ENCODE measurements around the gene C16orf92. TPM values are rescaled to one million over a fixed set of nuclear protein-coding genes. Genes with fewer than 3 reads are reported as not detected.
A peak's percentile ranks its signal among the peaks of the same experiment; 100 is the strongest.

Gene C16orf92
- total RNA-seq, 1 experiment from 2014 or later, result not detected

- Histone ChIP-seq H3K79me2 (ENCODE audit: low read depth) (peaks cover 6% of the 10 kb centered on the region), H2AFZ (no peak overlapping the region), H3K27ac (no peak overlapping the region), H3K4me3 (no peak overlapping the region), H3K9me2 (ENCODE audit: insufficient read depth) (no peaks in the 10 kb centered on the region), H3K27me3 (ENCODE audit: insufficient read depth, low read depth) (no peaks in the 10 kb centered on the region), H3K4me1 (replicated peaks; ENCODE audit: insufficient read depth) (peaks cover 20% of the 10 kb centered on the region), H3K36me3 (ENCODE audit: low read depth) (no peaks in the 10 kb centered on the region), H4K20me1 (ENCODE audit: insufficient read depth) (no peaks in the 10 kb centered on the region), H3K9me3 (ENCODE audit: insufficient read depth, low read depth) (no peaks in the 10 kb centered on the region), H3K4me2 (no peak overlapping the region), H3F3A (ENCODE audit: insufficient read depth, low read depth) (peaks cover 46% of the 10 kb centered on the region)
- BruUV-seq (replicated peaks), result no TSS peak
- intact Hi-C loops (cut with micrococcal nuclease; ENCODE audit: unreplicated experiment), result loop anchor here (5.0 kb wide), 1 partner anchor 356 kb away; the partner anchor contains the start of gene ZNF771
- CTCF ChIA-PET, result interaction anchor here (1.1 kb wide), 1 partner anchor 12 kb away, joined by 3 read pairs; no protein-coding TSS in a partner anchor
- TF ChIP-seq EZH2 (IDR thresholded peaks at IDR 0.05; ENCODE audit: low read depth) (no peak), CTCF (conservative IDR thresholded peaks at IDR 0.05) (no peak)
- POLR2A ChIA-PET (ENCODE audit: unreplicated experiment), result interaction anchor here (0.5 to 0.7 kb wide), 4 partner anchors 16 to 95 kb away, joined by 3 to 32 read pairs (median 18); no protein-coding TSS in a partner anchor
- peak in 1 of 2 experiments; percentile 34 for DNase-seq
These were observed 28.5 kb downstream of the C16orf92 start for GRCh38 chr16:30051518-30051917.

GRCh38 chr16:30052671-30053372 is 29.8 kb downstream of the C16orf92 start:
- Histone ChIP-seq H3K27me3 (ENCODE audit: insufficient read depth, low read depth) (no peaks in the 10 kb centered on the region), H3K9me3 (ENCODE audit: insufficient read depth, low read depth) (no peaks in the 10 kb centered on the region), H3F3A (ENCODE audit: insufficient read depth, low read depth) (peaks cover 48% of the 10 kb centered on the region), H3K9me2 (ENCODE audit: insufficient read depth) (no peaks in the 10 kb centered on the region), H3K4me3 (peak overlapping the region; percentile 66), H4K20me1 (ENCODE audit: insufficient read depth) (no peaks in the 10 kb centered on the region), H3K79me2 (ENCODE audit: low read depth) (peaks cover 6% of the 10 kb centered on the region), H3K4me1 (replicated peaks; ENCODE audit: insufficient read depth) (peaks cover 20% of the 10 kb centered on the region), H2AFZ (peak overlapping the region; percentile 70), H3K4me2 (peak overlapping the region; percentile 95), H3K27ac (peak overlapping the region; percentile 28), H3K36me3 (ENCODE audit: low read depth) (no peaks in the 10 kb centered on the region)
- peak; percentile 83 to 98 for DNase-seq
- TF ChIP-seq EZH2 (IDR thresholded peaks at IDR 0.05; ENCODE audit: low read depth), result no peak
- no peak for TF ChIP-seq CTCF (conservative IDR thresholded peaks at IDR 0.05)
- CTCF ChIA-PET, result interaction anchor here (0.6 kb wide), 1 partner anchor 414 kb away, joined by 9 read pairs; no protein-coding TSS in a partner anchor
- POLR2A ChIA-PET (ENCODE audit: unreplicated experiment), result interaction anchor here (0.6 to 0.8 kb wide), 4 partner anchors 37 to 606 kb away, joined by 3 to 4 read pairs (median 4); no protein-coding TSS in a partner anchor
- intact Hi-C loops (cut with micrococcal nuclease; ENCODE audit: unreplicated experiment), result loop anchor here (1.0 to 5.0 kb wide), 2 partner anchors 11 to 354 kb away; partner anchors contain the start of gene ZNF771
- no TSS peak for BruUV-seq (replicated peaks)

GRCh38 chr16:30053376-30054015 is 30.5 kb downstream of the C16orf92 start:
- Histone ChIP-seq H3K9me2 (ENCODE audit: insufficient read depth) (no peaks in the 10 kb centered on the region), H3K4me2 (peak overlapping the region; percentile 95), H3K36me3 (ENCODE audit: low read depth) (no peaks in the 10 kb centered on the region), H3K9me3 (ENCODE audit: insufficient read depth, low read depth) (no peaks in the 10 kb centered on the region), H2AFZ (peak overlapping the region; percentile 70), H3K4me1 (replicated peaks; ENCODE audit: insufficient read depth) (peaks cover 20% of the 10 kb centered on the region), H3K4me3 (peak overlapping the region; percentile 66), H3K79me2 (ENCODE audit: low read depth) (peaks cover 6% of the 10 kb centered on the region), H3F3A (ENCODE audit: insufficient read depth, low read depth) (peaks cover 54% of the 10 kb centered on the region), H4K20me1 (ENCODE audit: insufficient read depth) (no peaks in the 10 kb centered on the region), H3K27me3 (ENCODE audit: insufficient read depth, low read depth) (no peaks in the 10 kb centered on the region), H3K27ac (peak overlapping the region; percentile 28)
- intact Hi-C loops (cut with micrococcal nuclease; ENCODE audit: unreplicated experiment), result loop anchor here (1.0 to 5.0 kb wide), 2 partner anchors 11 to 354 kb away; partner anchors contain the start of gene ZNF771
- DNase-seq, result peak; percentile 64 to 72
- ChIA-PET POLR2A (ENCODE audit: unreplicated experiment) (interaction anchor here (0.6 to 0.7 kb wide), 4 partner anchors 36 to 605 kb away, joined by 3 to 4 read pairs (median 4); no protein-coding TSS in a partner anchor), CTCF (interaction anchor here (0.5 to 0.6 kb wide), 2 partner anchors 311 to 414 kb away, joined by 3 to 9 read pairs; no protein-coding TSS in a partner anchor)
- TF ChIP-seq EZH2 (IDR thresholded peaks at IDR 0.05; ENCODE audit: low read depth) (no peak), CTCF (conservative IDR thresholded peaks at IDR 0.05) (no peak)
- TSS peak; percentile 42 for BruUV-seq (replicated peaks)
